GM12878 (cell line): ENCODE data around the gene SCGB3A1.

Source experiments
- CTCF ChIP-seq, 3 experiments: IDR thresholded peaks in 2 of 3; conservative IDR thresholded peaks in 1 of 3; 2 replicates each; pipeline ENCODE4 v1.5.1; 2011; ENCODE audit warnings: low read depth in 3 of 3, low read length in 3 of 3, mild to moderate bottlenecking in 3 of 3, control low read depth in 2 of 3, moderate library complexity in 2 of 3, inconsistent platforms in 1 of 3, mixed read lengths in 1 of 3; ENCODE audit not compliant: control insufficient read depth in 2 of 3, insufficient read depth in 1 of 3; ENCODE audit errors: extremely low read depth in 1 of 3
- EED ChIP-seq: sonication (generic); IDR thresholded peaks from 2 replicates; pipeline ENCODE4 v1.6.1; 2016; ENCODE audit warnings: antibody characterized with exemption, low read depth
- GABPA ChIP-seq: IDR thresholded peaks from 2 replicates; pipeline ENCODE4 v1.6.1; 2014; ENCODE audit warnings: antibody characterized with exemption, low read depth, mild to moderate bottlenecking, inconsistent platforms
- POLR2A ChIP-seq: IDR thresholded peaks from 2 replicates; pipeline ENCODE4 v1.6.1; 2011; ENCODE audit warnings: low read depth, mild to moderate bottlenecking, low read length
- POLR2AphosphoS5 ChIP-seq: IDR thresholded peaks from 2 replicates; pipeline ENCODE4 v1.6.1; 2011; ENCODE audit warnings: mild to moderate bottlenecking, low read length, inconsistent platforms
- REST ChIP-seq: IDR thresholded peaks from 2 replicates; pipeline ENCODE4 v1.6.1; 2012; ENCODE audit warnings: mild to moderate bottlenecking, low read depth, low read length
- SPI1 ChIP-seq: IDR thresholded peaks from 2 replicates; pipeline ENCODE4 v1.6.1; 2011; ENCODE audit warnings: low read depth, mild to moderate bottlenecking, low read length, moderate library complexity, borderline replicate concordance; ENCODE audit not compliant: insufficient read depth

GRCh38 chr5:180557217-180557809, 34.0 kb downstream of the SCGB3A1 start:
- TF ChIP-seq CTCF (IDR thresholded peaks at IDR 0.05 in 2 of 3, conservative IDR thresholded peaks at IDR 0.05 in 1 of 3; ENCODE audit: control insufficient read depth in 2 of 3, extremely low read depth in 1 of 3, insufficient read depth in 1 of 3, low read depth in 3 of 3, low read length in 3 of 3): no peak
- TF ChIP-seq SPI1: no peak
- TF ChIP-seq EED: no peak
- no peak for TF ChIP-seq POLR2A
- no peak for TF ChIP-seq REST
- TF ChIP-seq GABPA: no peak
- TF ChIP-seq POLR2AphosphoS5: no peak
